Left lung (tissue), 10 donors: ENCODE results near the gene BRD3. TPM values are rescaled to one million over a fixed set of nuclear protein-coding genes. Genes with fewer than 3 reads are reported as not detected.
A peak's percentile ranks its signal among the peaks of the same experiment; 100 is the strongest.

Experiments
- ATAC-seq: fragments of 200-7000 bp; cut with Tn5 transposase; one replicate; pipeline ENCODE4 v1.9.1; 2020; ENCODE audit warnings: moderate library complexity
- DNase-seq, 4 donors: peaks; one replicate each; pipeline ENCODE4 v3.0.0-alpha.2; 2013 to 2020
- H3K27ac ChIP-seq, 2 donors: fragments of 200-600 bp; sonication (generic) in 1 of 2; one replicate each; pipeline versions ENCODE4 v1.5.0 to v1.8.0; 2020 to 2021
- H3K27me3 ChIP-seq, 2 donors: fragments of 200-600 bp; sonication (generic) in 1 of 2; one replicate each; pipeline versions ENCODE4 v1.5.0 to v1.8.0; 2020 to 2021
- H3K36me3 ChIP-seq, 2 donors: fragments of 200-600 bp; sonication (generic) in 1 of 2; one replicate each; pipeline versions ENCODE4 v1.5.0 to v1.8.0; 2020 to 2021
- H3K4me1 ChIP-seq, 2 donors: fragments of 200-600 bp; one replicate each; pipeline ENCODE4 v1.8.0; 2021
- H3K4me3 ChIP-seq, 2 donors: fragments of 200-600 bp; sonication (generic) in 1 of 2; one replicate each; pipeline versions ENCODE4 v1.5.0 to v1.8.0; 2020 to 2021; ENCODE audit warnings: mild to moderate bottlenecking in 1 of 2
- H3K9me3 ChIP-seq, 2 donors: fragments of 200-600 bp; sonication (generic) in 1 of 2; one replicate each; pipeline versions ENCODE4 v1.5.0 to v1.8.0; 2020 to 2021
- intact Hi-C, 2 donors: fragments of 100-400 bp; cut with DNase I; formaldehyde crosslinking; loops; one replicate each; pipeline versions ENCODE4 v1.11.2 to v1.14.2; 2022
- polyA plus RNA-seq, 6 donors: library from polyadenylated mRNA; unstranded; fragments of 120-200 nt; gene quantifications; one replicate each; pipeline ENCODE4 v1.2.1, GENCODE V29; 2013; ENCODE audit not compliant: insufficient read length in 6 of 6
- total RNA-seq, 2 donors: library from RNA; stranded (reverse); fragmentation: NEBNext Ultra II Directional; extraction: Animal tissue kit (Norgen Biotek cat#: 25700); gene quantifications; one replicate each; pipeline ENCODE4 v1.2.1, GENCODE V29; 2021
- TF ChIP-seq, protein P1 (sequence below), 2 donors: fragments of 200-600 bp; sonication (generic) in 1 of 2; IDR thresholded peaks; one replicate each; pipeline versions ENCODE4 v1.5.0 to v1.8.0; 2021; ENCODE audit warnings: antibody characterized with exemption in 2 of 2
- donor health status: DM: no; HTN: yes; CAD: no.
- donor health status: DM: no; HTN: no; CAD: no.

BRD3 gene
- total and polyA plus RNA-seq, 8 donors = 27.0 to 45.8 (median 39.0) TPM

DNA sequence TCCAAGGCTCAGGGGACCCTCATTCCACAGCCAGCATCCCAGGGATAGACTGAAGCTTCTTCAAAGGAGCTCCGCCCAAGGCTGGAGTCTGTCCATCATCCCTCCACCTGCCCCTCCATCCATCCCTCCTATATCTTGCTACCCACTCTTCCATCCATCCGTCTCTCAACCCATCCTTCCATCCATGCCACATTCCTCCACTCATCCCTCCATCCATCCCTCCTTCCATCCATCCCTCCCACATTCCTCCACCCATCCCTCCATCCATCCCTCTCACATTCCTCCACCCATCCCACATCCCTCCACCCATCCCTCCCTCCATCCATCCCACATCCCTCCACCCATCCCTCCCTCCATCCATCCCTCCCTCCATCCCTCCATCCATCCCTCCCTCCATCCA, 70.2 kb downstream of the BRD3 start:
- H3K27ac ChIP-seq = no peak overlapping the region
- H3K36me3 ChIP-seq = no peaks in the 10 kb centered on the region
- ATAC-seq (no peak), DNase-seq (no peak)
- TF ChIP-seq, protein P1, sequence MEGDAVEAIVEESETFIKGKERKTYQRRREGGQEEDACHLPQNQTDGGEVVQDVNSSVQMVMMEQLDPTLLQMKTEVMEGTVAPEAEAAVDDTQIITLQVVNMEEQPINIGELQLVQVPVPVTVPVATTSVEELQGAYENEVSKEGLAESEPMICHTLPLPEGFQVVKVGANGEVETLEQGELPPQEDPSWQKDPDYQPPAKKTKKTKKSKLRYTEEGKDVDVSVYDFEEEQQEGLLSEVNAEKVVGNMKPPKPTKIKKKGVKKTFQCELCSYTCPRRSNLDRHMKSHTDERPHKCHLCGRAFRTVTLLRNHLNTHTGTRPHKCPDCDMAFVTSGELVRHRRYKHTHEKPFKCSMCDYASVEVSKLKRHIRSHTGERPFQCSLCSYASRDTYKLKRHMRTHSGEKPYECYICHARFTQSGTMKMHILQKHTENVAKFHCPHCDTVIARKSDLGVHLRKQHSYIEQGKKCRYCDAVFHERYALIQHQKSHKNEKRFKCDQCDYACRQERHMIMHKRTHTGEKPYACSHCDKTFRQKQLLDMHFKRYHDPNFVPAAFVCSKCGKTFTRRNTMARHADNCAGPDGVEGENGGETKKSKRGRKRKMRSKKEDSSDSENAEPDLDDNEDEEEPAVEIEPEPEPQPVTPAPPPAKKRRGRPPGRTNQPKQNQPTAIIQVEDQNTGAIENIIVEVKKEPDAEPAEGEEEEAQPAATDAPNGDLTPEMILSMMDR (IDR thresholded peaks at IDR 0.05) = no peak
- intact Hi-C loops = loop anchor here (5.0 to 10.0 kb wide), 2 partner anchors 203 to 205 kb away; no protein-coding TSS in a partner anchor
- peaks cover 0 to 19% of the 10 kb centered on the region in 2 donors for H3K27me3 ChIP-seq
- no peaks in the 10 kb centered on the region for H3K9me3 ChIP-seq
- peaks cover 10 to 16% of the 10 kb centered on the region in 2 donors for H3K4me1 ChIP-seq
- H3K4me3 ChIP-seq = no peak overlapping the region

DNA sequence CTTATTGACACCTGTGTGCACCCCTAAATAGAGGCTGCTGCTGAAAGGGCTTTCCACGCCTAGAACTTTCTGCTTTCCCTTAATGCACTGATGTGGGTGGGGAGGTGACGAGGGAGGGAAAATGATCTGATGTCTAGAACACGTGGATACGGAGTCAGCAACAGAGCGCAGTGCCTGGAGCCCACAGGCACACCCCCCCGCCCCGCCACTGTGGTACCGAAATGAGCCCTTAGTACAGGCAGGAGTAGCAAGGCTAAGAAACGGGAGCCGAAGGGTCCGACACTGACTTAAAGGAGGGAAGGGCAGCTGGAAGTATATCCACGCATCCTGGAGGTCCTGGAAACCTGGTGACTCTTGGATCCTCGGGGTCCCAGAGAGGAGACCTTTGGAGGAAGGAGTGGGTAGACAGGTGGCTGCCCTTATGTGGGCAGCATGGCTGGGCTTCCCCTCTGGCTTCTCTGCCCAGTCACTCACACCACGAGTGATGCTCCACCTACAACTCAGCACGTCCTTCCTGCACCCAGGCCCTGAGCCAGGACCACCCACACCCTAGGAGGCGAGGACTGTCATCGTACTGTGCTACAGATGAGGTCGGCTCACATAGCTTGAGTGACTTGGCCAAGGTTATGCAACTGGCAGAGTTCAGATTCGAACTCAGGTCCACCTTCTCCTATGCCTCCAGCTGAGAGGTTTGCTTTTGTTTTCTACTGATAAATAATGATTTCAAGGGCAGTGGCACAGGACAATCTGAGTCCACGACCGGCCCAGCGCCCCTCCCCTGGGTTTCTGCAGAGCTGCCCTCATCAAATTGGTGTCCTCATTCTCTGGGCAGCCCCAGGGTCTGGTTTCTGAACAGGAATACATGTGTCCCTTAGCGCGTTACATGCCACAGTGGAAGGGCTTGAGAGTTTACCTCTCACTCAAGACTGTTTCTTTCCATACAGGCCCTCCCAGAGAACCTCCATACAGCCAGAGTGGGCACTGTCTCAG, 71.0 kb downstream of the BRD3 start:
- H3K36me3 ChIP-seq = no peaks in the 10 kb centered on the region
- no peak overlapping the region for H3K27ac ChIP-seq
- H3K9me3 ChIP-seq = no peaks in the 10 kb centered on the region
- no peak for ATAC-seq
- no peak overlapping the region for H3K4me3 ChIP-seq
- no peak for DNase-seq
- peaks cover 0 to 22% of the 10 kb centered on the region in 2 donors for H3K27me3 ChIP-seq
- TF ChIP-seq, protein P1 (IDR thresholded peaks at IDR 0.05) = no peak
- peaks cover 10 to 16% of the 10 kb centered on the region in 2 donors for H3K4me1 ChIP-seq
- intact Hi-C loops = loop anchor here (5.0 to 10.0 kb wide), 2 partner anchors 202 to 205 kb away; no protein-coding TSS in a partner anchor

DNA sequence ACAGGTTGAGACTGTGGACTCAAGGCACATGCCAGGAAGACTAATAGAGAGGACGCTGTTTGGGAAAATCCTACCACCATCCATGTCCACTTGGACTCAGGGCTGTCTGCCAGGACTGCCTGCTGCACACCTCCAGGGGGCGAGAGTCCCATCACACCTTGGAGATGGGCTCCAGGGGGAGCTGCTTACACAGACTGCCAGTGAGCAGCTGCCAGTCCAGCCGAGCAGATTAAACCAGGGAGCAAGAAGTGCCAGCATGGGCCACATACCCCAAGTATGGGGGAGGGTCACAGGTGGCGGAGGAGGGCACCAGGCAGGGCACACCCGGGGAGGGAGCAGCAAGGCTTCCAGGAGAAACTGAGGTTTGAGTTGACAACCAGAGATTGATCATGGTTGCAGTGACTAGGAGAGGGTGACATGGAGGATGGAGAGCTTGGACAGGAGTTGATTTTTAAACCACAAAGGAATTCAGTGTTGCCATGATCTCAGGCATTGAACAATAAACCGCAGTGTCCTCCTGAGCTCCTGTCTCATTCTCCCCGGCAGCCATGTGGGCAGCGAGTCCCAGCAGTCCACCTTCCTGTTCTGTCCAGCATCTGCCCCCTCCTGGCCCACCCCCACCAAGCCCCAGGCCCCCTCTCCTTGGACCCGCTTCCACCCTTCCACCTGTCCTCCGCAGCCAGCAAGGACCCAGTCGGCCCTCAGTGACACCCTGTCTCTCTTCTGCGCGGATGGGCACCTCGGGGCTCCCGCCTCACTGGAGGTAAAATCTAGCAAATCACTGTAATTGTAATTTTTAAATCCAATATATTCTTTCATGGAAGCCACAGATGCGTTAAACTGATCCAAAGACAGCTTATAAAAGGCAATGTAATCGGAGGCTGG, 72.6 kb downstream of the BRD3 start:
- Histone ChIP-seq H3K4me1 (peaks cover 14 to 29% of the 10 kb centered on the region in 2 donors), H3K27me3 (peaks cover 0 to 38% of the 10 kb centered on the region in 2 donors), H3K4me3 (no peak overlapping the region), H3K9me3 (no peaks in the 10 kb centered on the region), H3K27ac (no peak overlapping the region), H3K36me3 (no peaks in the 10 kb centered on the region)
- TF ChIP-seq, protein P1 (IDR thresholded peaks at IDR 0.05) = no peak
- DNase-seq = no peak
- no peak for ATAC-seq
- intact Hi-C loops = loop anchor here (5.0 to 10.0 kb wide), 2 partner anchors 200 to 203 kb away; no protein-coding TSS in a partner anchor

DNA sequence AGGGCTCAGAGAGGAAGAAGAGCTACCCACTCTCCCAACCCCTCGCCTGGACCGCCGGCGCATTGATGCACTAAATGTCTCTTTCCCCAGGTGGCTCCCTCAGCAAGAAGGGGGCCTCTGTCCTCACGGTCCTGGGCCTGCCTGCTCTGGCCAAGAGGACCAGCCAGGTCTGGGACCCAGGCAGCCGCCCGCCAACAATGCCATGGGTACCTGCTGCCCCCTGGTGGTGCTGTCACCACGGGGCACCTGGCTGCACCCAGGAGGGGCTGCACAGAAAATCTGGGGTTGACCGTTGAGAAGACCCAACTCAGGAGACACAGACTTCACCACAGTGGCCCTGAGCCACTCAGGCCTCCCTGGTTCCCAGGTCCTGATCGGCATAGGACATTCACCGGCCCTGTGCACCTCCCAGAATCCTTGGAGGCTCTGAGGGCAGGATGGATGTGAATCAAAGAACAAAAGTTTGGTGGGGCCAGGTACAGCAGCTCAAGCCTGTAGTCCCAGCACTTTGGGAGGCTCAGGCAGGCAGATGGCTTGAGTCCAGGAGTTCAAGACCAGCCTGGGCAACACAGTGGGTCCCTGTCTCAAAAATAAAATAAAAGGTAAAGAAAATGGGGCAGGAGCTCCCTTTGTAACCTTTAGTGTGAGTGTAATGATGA, 73.3 kb downstream of the BRD3 start:
- TF ChIP-seq, protein P1 (IDR thresholded peaks at IDR 0.05) = peak; percentile 95 to 98
- Histone ChIP-seq H3K27me3 (peaks cover 0 to 40% of the 10 kb centered on the region in 2 donors), H3K4me1 (peaks cover 14 to 33% of the 10 kb centered on the region in 2 donors), H3K36me3 (no peaks in the 10 kb centered on the region), H3K27ac (no peak overlapping the region), H3K4me3 (no peak overlapping the region), H3K9me3 (no peaks in the 10 kb centered on the region)
- DNase-seq (peak; percentile 69 to 93 (median 80)), ATAC-seq (peak; percentile 69)
- intact Hi-C loops = loop anchor here (5.0 to 10.0 kb wide), 2 partner anchors 200 to 202 kb away; no protein-coding TSS in a partner anchor
